Stimulated activated CD4-positive, alpha-beta T cell treated with anti-CD3 and anti-CD28 coated beads, Interleukin-2, amount 100 ng/mL, for 24 hours (primary cell): ENCODE data around the gene GINM1.
A peak's percentile ranks its signal among the peaks of the same experiment; 100 is the strongest.

Experiments
- DNase-seq, 2 donors: peaks; one replicate each; pipeline ENCODE4 v3.0.0-alpha.2; 2020

GINM1 gene

DNA sequence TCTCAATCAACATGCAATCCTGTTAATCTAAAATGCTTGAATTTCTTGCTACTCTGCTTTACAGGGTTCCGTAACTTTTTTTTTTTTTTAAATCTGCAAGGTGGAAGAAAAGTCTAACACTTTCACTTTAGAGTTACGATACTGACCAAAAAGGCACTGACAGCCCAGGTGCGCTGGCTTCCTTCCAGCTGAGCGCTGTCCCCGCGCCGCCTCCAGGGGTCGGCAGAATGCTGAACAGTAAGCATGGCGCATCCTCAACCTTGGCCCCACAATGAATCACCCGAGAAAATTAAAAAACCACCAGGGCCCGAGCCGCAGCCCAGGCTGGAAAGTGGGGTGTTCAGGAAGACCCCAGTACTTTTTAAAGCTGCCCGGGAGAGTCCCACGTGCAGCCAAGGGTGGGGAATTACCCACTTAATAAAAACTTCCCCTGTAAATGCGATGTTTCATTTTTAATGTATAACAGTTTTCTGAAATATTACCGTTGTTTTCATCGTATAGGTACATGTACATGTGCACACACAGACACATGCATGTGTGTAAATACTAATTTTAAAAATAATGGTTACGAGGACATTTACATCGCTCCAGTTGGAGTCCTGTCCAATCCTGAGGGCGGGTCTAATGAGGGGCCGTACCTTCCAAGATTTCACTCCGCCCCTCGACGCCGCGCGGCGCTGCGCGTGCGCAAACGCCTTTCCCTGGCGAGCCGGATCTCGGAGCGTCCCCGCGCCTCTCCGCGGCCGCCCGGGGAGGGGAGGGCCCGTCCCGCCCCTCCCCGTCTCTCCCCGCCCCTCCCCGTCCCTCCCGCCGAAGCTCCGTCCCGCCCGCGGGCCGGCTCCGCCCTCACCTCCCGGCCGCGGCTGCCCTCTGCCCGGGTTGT, at the start of gene GINM1:
GINM1 (plus strand) TSS at position 849 of the 883 bp plus-strand sequence. CDS start 40 bp downstream, outside the sequence.
- DNase-seq: peak; percentile 95 to 96

- DNase-seq: no peak
Measured at GRCh38 chr6:149529650-149530049, 36.5 kb upstream of the GINM1 start.

DNA sequence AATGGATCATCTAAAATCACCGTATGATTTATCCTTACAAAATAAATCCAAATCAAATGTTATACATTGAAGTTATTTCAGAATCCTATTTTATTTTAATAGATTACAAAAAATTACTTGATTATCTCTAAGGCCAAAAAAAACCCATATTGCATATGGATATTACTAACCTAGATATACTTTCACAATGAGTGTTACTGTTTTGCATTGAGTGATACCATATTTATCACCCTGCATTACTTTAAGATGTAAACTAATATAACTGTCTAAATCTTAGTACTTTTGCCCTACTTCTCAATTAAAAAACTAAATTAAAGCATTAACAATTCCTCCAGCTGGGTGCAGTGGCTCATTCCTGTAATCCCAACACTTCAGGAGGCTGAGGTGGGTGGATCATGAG, 31.4 kb upstream of the GINM1 start:
- DNase-seq: no peak

DNA sequence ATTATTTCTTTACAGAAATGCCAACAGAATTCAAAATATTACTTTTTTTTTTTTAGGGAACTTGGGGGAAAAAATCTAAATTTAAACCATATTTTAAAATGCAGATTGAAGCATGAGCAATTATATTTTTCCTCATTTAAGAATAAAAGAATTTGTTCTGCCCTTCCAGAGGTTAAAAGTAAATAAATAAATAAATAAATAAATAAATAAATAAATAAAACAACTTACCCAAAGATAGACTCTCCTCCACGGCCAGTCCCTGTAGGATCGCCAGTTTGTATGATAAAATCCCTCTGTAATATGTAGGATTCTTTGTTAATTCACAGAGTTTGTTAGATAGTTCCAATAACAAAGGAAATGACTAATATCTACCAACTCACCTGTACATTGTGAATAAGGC, 25.0 kb upstream of the GINM1 start:
- no peak for DNase-seq

DNA sequence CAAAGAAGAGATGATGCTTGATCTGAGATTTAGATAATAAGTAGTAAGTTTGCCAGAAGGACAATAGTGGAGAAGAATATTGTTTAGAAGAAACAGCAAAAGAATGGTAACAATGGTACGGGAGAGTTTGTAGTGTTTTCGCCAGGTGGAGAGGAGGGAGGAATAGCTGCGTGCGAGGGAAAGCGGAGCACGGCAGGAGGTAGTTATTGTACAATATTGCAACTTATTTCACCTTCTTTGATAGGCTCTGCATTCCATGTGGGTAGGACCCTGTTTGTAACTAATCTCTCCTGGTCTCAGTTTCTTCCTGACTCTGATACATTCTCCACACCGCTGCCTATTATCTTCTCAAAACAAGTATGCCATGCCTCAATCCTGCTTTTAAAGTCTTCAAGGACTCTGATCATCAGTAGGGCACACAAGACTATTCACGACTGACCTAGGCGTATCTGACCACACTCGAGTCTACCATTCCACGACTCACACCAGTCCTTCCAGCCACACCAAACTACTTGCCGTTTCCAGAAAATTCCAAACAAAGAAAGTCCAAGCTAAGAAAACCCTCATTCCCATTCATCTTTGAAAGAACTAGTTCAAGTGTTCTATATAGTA, 21.4 kb upstream of the GINM1 start:
- no peak for DNase-seq

GRCh38 chr6:149545258-149545753, 20.9 kb upstream of the GINM1 start:
- DNase-seq: peak; percentile 40 to 66

DNA sequence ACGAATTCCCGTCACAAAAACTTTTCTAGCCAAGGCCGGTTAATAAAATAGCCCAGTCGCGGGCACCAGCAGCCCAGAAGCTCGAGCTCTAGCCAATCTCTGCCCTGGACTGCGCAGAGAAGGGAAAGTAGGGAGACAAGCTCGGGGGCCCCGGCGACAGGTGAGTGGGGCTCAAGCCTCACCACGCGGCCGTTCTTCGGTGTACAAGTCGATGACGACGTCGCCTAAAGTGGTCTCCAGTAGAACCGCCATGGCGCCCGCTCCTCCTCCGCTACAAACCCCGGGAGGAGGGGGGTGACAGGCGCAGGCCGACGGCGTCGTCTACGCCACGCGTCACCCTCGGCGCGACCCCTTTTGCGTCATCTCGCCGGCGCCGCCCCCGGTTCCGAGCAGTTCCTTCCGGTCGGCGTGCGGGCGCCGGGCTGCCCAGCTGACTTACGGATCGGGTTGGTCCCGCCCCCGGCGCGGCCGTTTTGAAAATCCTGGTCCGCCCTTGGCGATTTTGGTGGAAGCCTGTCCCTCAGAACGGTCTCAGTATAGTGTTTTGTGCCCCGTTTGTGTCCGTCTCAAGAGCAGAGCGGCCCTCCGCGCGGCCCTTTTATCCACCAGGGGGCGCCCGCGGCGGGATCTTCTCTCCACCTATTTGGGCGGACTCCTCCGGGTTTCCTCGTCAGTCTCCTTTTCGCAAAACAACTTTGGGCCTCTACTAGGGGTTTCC, 20.3 kb upstream of the GINM1 start, which contains the start of gene PPIL4:
PPIL4 (minus strand) TSS at position 290 of the 718 bp plus-strand sequence; CDS start at position 252, 38 bp downstream.
- DNase-seq: peak; percentile 97 to 98

DNA sequence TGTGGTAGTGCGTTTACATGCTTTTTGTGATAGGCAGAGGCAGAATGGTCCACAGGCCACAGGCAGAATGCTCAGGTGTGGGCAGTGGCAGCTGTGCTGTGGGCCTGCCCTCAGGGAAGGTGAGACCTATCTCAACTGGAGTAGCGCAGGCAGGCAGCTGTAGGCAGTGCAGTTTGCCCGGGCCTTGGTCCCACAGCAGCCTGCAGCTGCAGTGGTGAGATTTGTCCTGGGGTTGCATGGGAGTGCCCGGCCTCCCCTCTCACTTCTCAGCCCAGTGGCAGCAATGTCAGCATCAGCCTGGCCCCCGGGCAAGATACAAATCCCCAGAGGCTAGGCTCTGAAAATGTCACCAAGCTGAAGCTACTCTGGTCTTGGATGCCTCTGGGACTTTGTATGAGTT, 14.3 kb upstream of the GINM1 start:
- no peak for DNase-seq

- DNase-seq: no peak
Measured at GRCh38 chr6:149558029-149558428, 8.1 kb upstream of the GINM1 start.

DNA sequence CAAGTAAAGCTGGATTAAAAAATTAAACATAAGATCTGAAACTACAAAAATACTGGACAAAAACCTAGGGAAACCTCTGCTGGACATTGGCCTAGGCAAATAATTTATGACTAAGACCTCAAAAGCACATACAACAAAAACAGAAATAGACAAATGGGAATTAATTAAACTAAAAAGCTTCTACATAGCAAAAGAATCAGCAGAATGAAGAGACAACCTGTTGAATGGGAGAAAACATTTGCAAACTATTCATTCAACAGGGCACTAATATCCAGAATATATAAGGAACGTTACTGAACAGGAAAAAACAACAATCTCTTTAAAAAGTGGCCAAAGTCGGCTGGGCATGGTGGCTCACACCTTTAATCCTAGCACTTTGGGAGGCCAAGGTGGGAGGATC, 6.8 kb upstream of the GINM1 start:
- DNase-seq: no peak

GRCh38 chr6:149560736-149561135, 5.4 kb upstream of the GINM1 start:
- peak in 1 of 2 donors; percentile 14 for DNase-seq

DNA sequence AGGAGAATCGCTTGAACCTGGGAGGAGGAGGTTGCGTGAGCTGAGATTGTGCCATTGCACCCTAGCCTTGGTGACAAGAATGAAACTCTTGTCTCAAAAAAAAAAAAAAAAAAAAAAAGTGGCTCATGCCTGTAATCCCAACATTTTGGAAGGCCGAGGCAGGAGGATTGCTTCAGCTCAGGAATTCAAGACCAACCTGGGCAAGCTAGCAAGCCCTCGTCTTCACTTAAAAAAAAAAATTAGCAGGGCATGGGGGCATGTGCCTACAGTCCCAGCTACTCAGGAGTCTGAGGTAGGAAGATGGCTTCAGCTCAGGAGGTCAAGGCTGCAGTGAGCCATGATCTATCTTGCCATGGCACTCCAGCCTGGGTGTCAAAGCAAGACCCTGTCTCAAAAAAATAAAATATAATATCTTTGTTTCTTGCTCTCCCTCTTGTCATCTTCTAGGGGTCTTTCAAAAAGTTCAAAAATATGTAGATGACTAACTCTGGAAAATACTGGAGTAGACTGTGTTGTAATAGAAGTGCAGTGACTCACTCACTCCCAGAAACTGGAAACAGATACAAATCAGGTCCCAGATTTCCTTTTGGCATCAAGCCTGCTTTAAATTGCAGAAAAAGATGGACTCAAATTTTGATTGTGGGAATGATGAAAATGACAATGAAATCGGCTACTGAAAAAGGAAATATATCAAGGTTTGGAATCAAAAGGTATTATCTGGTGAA, 2.8 kb upstream of the GINM1 start:
- DNase-seq: no peak

DNA sequence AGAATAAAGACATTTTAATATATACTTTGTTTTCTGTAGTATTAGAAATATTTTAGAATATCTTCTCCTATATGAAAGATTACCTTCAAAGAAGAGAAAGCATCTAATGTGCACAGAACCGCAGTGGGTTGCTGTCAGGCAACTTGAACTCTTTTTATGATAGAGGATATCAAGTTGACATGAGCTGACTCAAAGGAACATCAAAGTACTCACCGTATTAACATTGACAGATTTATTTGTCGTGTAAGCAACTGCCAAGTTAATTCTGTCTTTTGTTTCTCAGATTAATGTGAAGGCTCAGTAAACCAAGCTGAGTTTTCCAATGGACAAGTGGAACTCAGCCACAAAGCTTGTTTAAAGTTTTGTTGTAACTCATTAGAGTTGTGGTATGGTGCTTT, 2.2 kb upstream of the GINM1 start:
- no peak for DNase-seq

GRCh38 chr6:149566410-149567193, 427 bp downstream of the GINM1 start:
- peak; percentile 61 to 63 for DNase-seq

DNA sequence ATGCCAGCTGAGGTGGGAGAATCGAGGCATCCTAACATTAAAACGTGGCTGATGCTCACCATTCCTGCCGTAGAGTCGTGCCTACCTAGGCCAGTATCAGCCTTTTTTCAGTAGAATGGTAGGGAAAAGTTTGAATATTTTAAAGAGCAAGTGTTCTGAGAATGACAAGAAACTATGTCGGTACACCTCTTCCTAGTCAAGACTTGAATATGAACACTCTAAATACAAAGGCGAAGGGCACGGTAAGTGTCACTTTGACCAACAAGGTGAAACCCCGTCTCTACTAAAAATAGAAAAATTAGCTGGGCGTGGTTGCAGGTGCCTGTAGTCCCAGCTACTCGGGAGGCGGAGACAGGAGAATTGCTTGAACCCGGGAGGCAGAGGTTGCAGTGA, 1.0 kb downstream of the GINM1 start:
- no peak for DNase-seq

DNA sequence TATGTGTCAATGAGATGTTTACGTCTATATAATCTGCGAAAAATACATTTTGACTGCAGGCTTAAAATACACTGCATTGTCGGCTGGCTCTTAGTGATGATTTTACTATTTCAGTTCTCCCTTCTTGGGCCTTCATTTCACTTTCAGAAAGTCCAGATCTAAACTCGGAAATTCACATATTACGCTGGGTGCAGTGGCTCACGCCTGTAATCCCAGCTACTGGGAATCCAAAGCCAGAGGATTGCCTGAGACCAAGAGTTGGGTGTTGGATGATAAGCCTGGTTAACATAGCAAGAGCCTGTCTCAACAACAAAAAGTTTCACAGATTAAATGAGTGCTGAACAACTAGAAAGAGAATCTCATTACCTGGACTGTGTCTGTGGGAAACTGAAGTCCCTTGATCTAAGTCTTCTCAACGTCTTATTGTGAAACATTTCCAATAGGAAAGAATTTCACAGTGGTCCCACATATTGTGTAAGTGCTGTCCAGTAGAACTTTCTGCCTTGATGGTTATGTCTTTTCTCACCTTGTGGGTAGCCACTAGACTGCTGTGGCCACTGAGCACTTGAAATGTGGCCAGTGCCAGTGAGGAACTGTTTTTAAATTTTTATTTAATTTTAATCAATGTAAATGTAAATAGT, 1.9 kb downstream of the GINM1 start:
- DNase-seq: no peak

DNA sequence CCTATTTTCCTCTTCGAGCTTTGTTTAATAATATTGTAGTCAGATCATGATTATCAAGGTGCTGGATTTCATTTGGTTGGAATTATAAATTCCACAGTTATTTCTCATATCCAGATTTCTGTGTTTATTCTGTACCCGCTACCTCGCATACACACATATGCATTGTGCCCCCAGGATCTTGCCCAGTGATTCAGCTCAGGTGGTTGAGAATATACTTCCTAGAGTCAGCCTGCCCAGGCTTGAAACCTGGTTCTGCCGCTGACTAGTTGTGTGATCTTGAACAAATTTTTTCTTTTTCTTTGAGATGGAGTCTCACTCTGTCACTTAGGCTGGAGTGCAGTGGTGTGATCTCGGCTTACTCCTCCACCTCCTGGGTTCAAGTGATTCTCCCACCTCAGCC, 14.7 kb downstream of the GINM1 start:
- no peak for DNase-seq

DNA sequence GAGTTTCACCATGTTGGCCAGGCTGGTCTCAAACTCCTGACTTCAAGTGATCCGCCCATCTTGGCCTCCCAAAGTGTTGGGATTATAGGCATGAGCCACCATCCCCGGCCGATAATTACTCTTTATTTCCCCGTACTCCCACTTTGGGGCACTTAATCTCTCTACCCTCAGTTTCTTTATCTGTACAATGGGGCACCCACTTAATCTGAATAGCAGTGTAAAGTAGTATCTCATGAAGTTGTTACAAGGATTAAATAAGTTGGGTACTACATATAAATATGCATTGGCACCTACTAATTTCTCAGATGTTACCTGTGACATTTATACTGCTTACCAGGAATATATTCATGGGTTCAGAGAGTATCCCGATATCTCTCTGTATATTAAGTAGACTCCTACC, 15.2 kb downstream of the GINM1 start:
- no peak for DNase-seq

- no peak for DNase-seq
Measured at GRCh38 chr6:149586149-149586548, 20.0 kb downstream of the GINM1 start.

GRCh38 chr6:149592983-149593382, 26.8 kb downstream of the GINM1 start:
- no peak for DNase-seq

DNA sequence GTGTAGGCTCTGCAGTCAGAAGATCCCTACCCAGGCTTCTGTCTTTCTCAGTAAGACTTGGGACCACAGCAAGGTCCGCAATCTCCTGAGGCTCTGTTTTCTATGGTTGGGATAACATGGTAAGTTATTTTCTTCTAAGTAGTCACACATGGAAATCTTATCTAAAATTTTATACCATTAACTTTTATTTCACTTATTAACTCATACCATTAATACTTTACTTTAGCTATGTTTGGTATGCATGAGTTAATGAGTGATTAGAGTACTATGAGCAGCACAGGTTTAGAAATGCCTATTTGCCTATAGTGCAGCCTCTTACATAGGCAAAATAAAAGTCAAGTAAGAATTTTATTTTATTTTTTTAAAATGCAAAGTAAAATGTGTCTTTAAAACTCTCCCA, 27.2 kb downstream of the GINM1 start:
- no peak for DNase-seq
